Head of caudate nucleus (tissue), 42 donors: Measurements from ENCODE around the gene RLN3.

Experiments
- DNase-seq, 42 donors: peaks; one replicate each; pipeline versions ENCODE4 v3.0.0 to v3.0.0-alpha.2; 2020 to 2021; ENCODE audit warnings: mixed read lengths in 7 of 42
- intact Hi-C: fragments of 100-400 bp; cut with DNase I; formaldehyde crosslinking; loops from one replicate; pipeline ENCODE4 v1.15.0; 2022

The RLN3 gene

GRCh38 chr19:13992025-13992424 is 35.9 kb upstream of the RLN3 start:
- DNase-seq: no peak
- intact Hi-C loops: no loop called here

GRCh38 chr19:13993590-13994300 is 34.2 kb upstream of the RLN3 start:
- DNase-seq: peak in 4 of 42 donors; percentile 26 to 51 (median 34)
- intact Hi-C loops: no loop called here

GRCh38 chr19:13995017-13995728 is 32.8 kb upstream of the RLN3 start:
- intact Hi-C loops: no loop called here
- DNase-seq: peak in 3 of 42 donors; percentile 26 to 30 (median 27)

- DNase-seq: no peak
- intact Hi-C loops: no loop called here
These were observed 31.8 kb upstream of the RLN3 start for GRCh38 chr19:13995878-13996765.

GRCh38 chr19:13996928-13997630 is 30.9 kb upstream of the RLN3 start:
- intact Hi-C loops: no loop called here
- no peak for DNase-seq

- no peak for DNase-seq
- intact Hi-C loops: no loop called here
These were observed 30.4 kb upstream of the RLN3 start for GRCh38 chr19:13997631-13997962.

GRCh38 chr19:13998426-13998825 is 29.5 kb upstream of the RLN3 start:
- no peak for DNase-seq
- intact Hi-C loops: no loop called here

GRCh38 chr19:13999085-13999484 is 28.9 kb upstream of the RLN3 start:
- intact Hi-C loops: no loop called here
- DNase-seq: no peak

- intact Hi-C loops: loop anchor here (10.0 kb wide), 2 partner anchors 46 to 74 kb away; partner anchors contain the start of genes DCAF15 and MISP3
- no peak for DNase-seq
These were observed 27.1 kb upstream of the RLN3 start for GRCh38 chr19:14000691-14001375.

- intact Hi-C loops: loop anchor here (10.0 kb wide), 2 partner anchors 48 to 72 kb away; partner anchors contain the start of genes DCAF15 and MISP3
- DNase-seq: no peak
These were observed 25.2 kb upstream of the RLN3 start for GRCh38 chr19:14002571-14003250.

- DNase-seq: no peak
- intact Hi-C loops: loop anchor here (10.0 kb wide), 2 partner anchors 49 to 71 kb away; partner anchors contain the start of genes DCAF15 and MISP3
These were observed 24.5 kb upstream of the RLN3 start for GRCh38 chr19:14003251-14004055.

GRCh38 chr19:14004619-14005348 is 23.2 kb upstream of the RLN3 start:
- peak in 41 of 42 donors; percentile 22 to 76 (median 59) for DNase-seq
- intact Hi-C loops: loop anchor here (10.0 kb wide), 2 partner anchors 50 to 70 kb away; partner anchors contain the start of genes DCAF15 and MISP3

- DNase-seq: peak; percentile 54 to 95 (median 86)
- intact Hi-C loops: loop anchor here (10.0 kb wide), 2 partner anchors 51 to 69 kb away; partner anchors contain the start of genes DCAF15 and MISP3
These were observed 22.4 kb upstream of the RLN3 start for GRCh38 chr19:14005349-14006084.

GRCh38 chr19:14006085-14006765 is 21.7 kb upstream of the RLN3 start, which contains the start of gene RFX1:
TSS of gene RFX1 (minus strand) at chr19:14006320. CDS start at chr19:13993843, 12,477 bp downstream.
- peak; percentile 98 to 100 (median 100) for DNase-seq
- intact Hi-C loops: loop anchor here (10.0 kb wide), 2 partner anchors 51 to 69 kb away; partner anchors contain the start of genes DCAF15 and MISP3
